Trophoblast cell (in vitro differentiated cells and primary cell): ENCODE data around the gene TEDC1.
A peak's percentile ranks its signal among the peaks of the same experiment; 100 is the strongest.

ENCODE experiments used
- DNase-seq, 2 donors: peaks; one replicate each; pipeline ENCODE4 v3.0.0-alpha.2; 2016
- H2AFZ ChIP-seq: 2 replicates; pipeline ENCODE4 v1.6.1; 2013; ENCODE audit warnings: low read length, moderate library complexity, mild to moderate bottlenecking; ENCODE audit not compliant: insufficient read depth, poor library complexity
- H2AK5ac ChIP-seq: 2 replicates; pipeline ENCODE4 v1.6.1; 2013; ENCODE audit warnings: mild to moderate bottlenecking, low read length
- H2BK120ac ChIP-seq: 2 replicates; pipeline ENCODE4 v1.6.1; 2013; ENCODE audit warnings: low read length, mild to moderate bottlenecking, moderate library complexity; ENCODE audit not compliant: insufficient read depth, poor library complexity
- H2BK12ac ChIP-seq: 2 replicates; pipeline ENCODE4 v1.6.1; 2013; ENCODE audit warnings: mild to moderate bottlenecking, low read length, moderate library complexity
- H2BK5ac ChIP-seq: 2 replicates; pipeline ENCODE4 v1.6.1; 2013; ENCODE audit warnings: low read length, low read depth, moderate library complexity, mild to moderate bottlenecking; ENCODE audit not compliant: poor library complexity
- H3K14ac ChIP-seq: 2 replicates; pipeline ENCODE4 v1.6.1; 2013; ENCODE audit warnings: mild to moderate bottlenecking, low read length
- H3K18ac ChIP-seq: 2 replicates; pipeline ENCODE4 v1.6.1; 2013; ENCODE audit warnings: mild to moderate bottlenecking, low read length
- H3K23ac ChIP-seq: 2 replicates; pipeline ENCODE4 v1.6.1; 2013; ENCODE audit warnings: low read length
- H3K27ac ChIP-seq: 2 replicates; pipeline ENCODE4 v1.5.1; 2013; ENCODE audit warnings: low read depth, mild to moderate bottlenecking, inconsistent platforms, low read length, moderate library complexity
- H3K27me3 ChIP-seq: 2 replicates; pipeline ENCODE4 v1.6.1; 2013; ENCODE audit warnings: inconsistent platforms, mild to moderate bottlenecking, low read length, moderate library complexity; ENCODE audit not compliant: insufficient read depth
- H3K36me3 ChIP-seq, 2 experiments: 1 replicate in 1 of 2; 2 replicates in 1 of 2; pipeline ENCODE4 v1.6.1; 2013; ENCODE audit warnings: low read length in 2 of 2, mild to moderate bottlenecking in 2 of 2, moderate library complexity in 1 of 2; ENCODE audit not compliant: insufficient read depth in 2 of 2, control insufficient read depth in 1 of 2
- H3K4ac ChIP-seq: 2 replicates; pipeline ENCODE4 v1.6.1; 2013; ENCODE audit warnings: low read depth, mild to moderate bottlenecking, low read length, moderate library complexity
- H3K4me1 ChIP-seq, 2 experiments: 1 replicate in 1 of 2; 2 replicates in 1 of 2; pipeline ENCODE4 v1.6.1; 2013; ENCODE audit warnings: low read length in 2 of 2, mild to moderate bottlenecking in 2 of 2, moderate library complexity in 1 of 2; ENCODE audit not compliant: insufficient read depth in 2 of 2, control insufficient read depth in 1 of 2
- H3K4me2 ChIP-seq: 2 replicates; pipeline ENCODE4 v1.6.1; 2013; ENCODE audit warnings: inconsistent platforms, mild to moderate bottlenecking, low read length, moderate library complexity
- H3K4me3 ChIP-seq: 2 replicates; pipeline ENCODE4 v1.5.1; 2013; ENCODE audit warnings: mild to moderate bottlenecking, low read depth, low read length, inconsistent platforms
- H3K79me1 ChIP-seq: one replicate; pipeline ENCODE4 v1.6.1; 2013; ENCODE audit warnings: low read length
- H3K79me2 ChIP-seq: 2 replicates; pipeline ENCODE4 v1.6.1; 2013; ENCODE audit warnings: low read length, mild to moderate bottlenecking; ENCODE audit not compliant: control insufficient read depth, insufficient read depth, poor library complexity
- H3K9ac ChIP-seq: 2 replicates; pipeline ENCODE4 v1.6.1; 2013; ENCODE audit warnings: mild to moderate bottlenecking, low read length
- H3K9me3 ChIP-seq: 2 replicates; pipeline ENCODE4 v1.6.1; 2013; ENCODE audit warnings: low read depth, mild to moderate bottlenecking, control low read depth, inconsistent platforms, low read length; ENCODE audit not compliant: insufficient read depth
- H4K12ac ChIP-seq: 2 replicates; pipeline ENCODE4 v1.6.1; 2013; ENCODE audit warnings: low read depth, mild to moderate bottlenecking, low read length, moderate library complexity
- H4K8ac ChIP-seq: 2 replicates; pipeline ENCODE4 v1.6.1; 2013; ENCODE audit warnings: low read depth, mild to moderate bottlenecking, low read length, moderate library complexity
- H4K91ac ChIP-seq: one replicate; pipeline ENCODE4 v1.6.1; 2013; ENCODE audit warnings: low read depth, mild to moderate bottlenecking, low read length, moderate library complexity
- WGBS: extraction: QIAGEN DNeasy Blood & Tissue Kit; methylation state at CpG from one replicate; pipeline ENCODE4 v1.1.7; 2013; ENCODE audit warnings: missing lambda C conversion rate; ENCODE audit not compliant: insufficient read length, insufficient coverage; ENCODE audit errors: extremely low coverage; 5-methylcytosine and 5-hydroxymethylcytosine counted together

TEDC1 gene

GRCh38 chr14:105492031-105492970, 1.3 kb downstream of the TEDC1 start:
- Histone ChIP-seq H3K18ac (no peak overlapping the region), H3K79me2 (peaks cover 2% of the 10 kb centered on the region), H2BK120ac (no peak overlapping the region), H3K27me3 (peaks cover 8% of the 10 kb centered on the region), H3K4me3 (no peak overlapping the region), H2BK5ac (no peak overlapping the region), H3K36me3 (peaks cover 3 to 4% of the 10 kb centered on the region in 2 experiments), H3K4me1 (peaks cover 12 to 23% of the 10 kb centered on the region in 2 experiments), H3K23ac (no peak overlapping the region), H4K12ac (peak overlapping the region; percentile 22), H3K4ac (no peak overlapping the region), H3K79me1 (peaks cover 7% of the 10 kb centered on the region), H2BK12ac (no peak overlapping the region), H3K14ac (no peak overlapping the region), H2AFZ (no peak overlapping the region), H3K27ac (no peak overlapping the region), H2AK5ac (no peak overlapping the region), H4K91ac (no peak overlapping the region), H3K4me2 (peak overlapping the region; percentile 15), H3K9ac (no peak overlapping the region), H4K8ac (no peak overlapping the region), H3K9me3 (peaks cover 19% of the 10 kb centered on the region)
- no CpG with 5 or more reads among the region's 24 CpGs for WGBS
- no peak for DNase-seq

- peaks cover 21% of the 10 kb centered on the region for H3K9me3 ChIP-seq
- H3K79me2 ChIP-seq, result peaks cover 2% of the 10 kb centered on the region
- no peak overlapping the region for H4K8ac ChIP-seq
- H3K4ac ChIP-seq, result no peak overlapping the region
- H4K12ac ChIP-seq, result no peak overlapping the region
- no peaks in the 10 kb centered on the region for H3K27me3 ChIP-seq
- no peak overlapping the region for H2AK5ac ChIP-seq
- H3K14ac ChIP-seq, result no peak overlapping the region
- no peak overlapping the region for H3K23ac ChIP-seq
- H2BK120ac ChIP-seq, result no peak overlapping the region
- no peak for DNase-seq
- no peak overlapping the region for H3K9ac ChIP-seq
- H3K27ac ChIP-seq, result no peak overlapping the region
- H3K4me1 ChIP-seq, result peaks cover 10 to 16% of the 10 kb centered on the region in 2 experiments
- no peak overlapping the region for H3K4me3 ChIP-seq
- peaks cover 6% of the 10 kb centered on the region for H3K79me1 ChIP-seq
- WGBS, result no CpG with 5 or more reads among the region's 20 CpGs
- no peak overlapping the region for H2BK5ac ChIP-seq
- H3K18ac ChIP-seq, result no peak overlapping the region
- no peak overlapping the region for H2AFZ ChIP-seq
- no peak overlapping the region for H3K4me2 ChIP-seq
- no peak overlapping the region for H2BK12ac ChIP-seq
- H4K91ac ChIP-seq, result no peak overlapping the region
- peaks cover 3 to 6% of the 10 kb centered on the region in 2 experiments for H3K36me3 ChIP-seq
Measured at GRCh38 chr14:105492971-105493871, 2.2 kb downstream of the TEDC1 start.

- Histone ChIP-seq H3K27me3 (no peaks in the 10 kb centered on the region), H3K4ac (no peak overlapping the region), H3K4me2 (no peak overlapping the region), H2BK12ac (no peak overlapping the region), H3K27ac (no peak overlapping the region), H4K12ac (no peak overlapping the region), H3K4me1 (peaks cover 9 to 16% of the 10 kb centered on the region in 2 experiments), H2AK5ac (no peak overlapping the region), H3K9me3 (peaks cover 26% of the 10 kb centered on the region), H2BK120ac (no peak overlapping the region), H2BK5ac (no peak overlapping the region), H3K36me3 (peaks cover 3 to 9% of the 10 kb centered on the region in 2 experiments), H4K8ac (no peak overlapping the region), H3K14ac (no peak overlapping the region), H4K91ac (no peak overlapping the region), H3K18ac (no peak overlapping the region), H2AFZ (no peak overlapping the region), H3K9ac (no peak overlapping the region), H3K79me1 (peaks cover 6% of the 10 kb centered on the region), H3K79me2 (peaks cover 2% of the 10 kb centered on the region), H3K23ac (no peak overlapping the region), H3K4me3 (no peak overlapping the region)
- no peak for DNase-seq
- no CpG with 5 or more reads among the region's 16 CpGs for WGBS
Measured at GRCh38 chr14:105493921-105494605, 3.0 kb downstream of the TEDC1 start.

GRCh38 chr14:105494606-105494929, 3.5 kb downstream of the TEDC1 start:
- no peak overlapping the region for H3K27ac ChIP-seq
- H3K79me2 ChIP-seq, result peaks cover 2% of the 10 kb centered on the region
- no peak overlapping the region for H2BK5ac ChIP-seq
- no CpG with 5 or more reads among the region's 6 CpGs for WGBS
- no peak overlapping the region for H2AK5ac ChIP-seq
- no peak overlapping the region for H3K4me3 ChIP-seq
- H3K23ac ChIP-seq, result no peak overlapping the region
- no peak overlapping the region for H3K9ac ChIP-seq
- no peak overlapping the region for H4K8ac ChIP-seq
- no peak overlapping the region for H3K14ac ChIP-seq
- H2AFZ ChIP-seq, result no peak overlapping the region
- H4K91ac ChIP-seq, result no peak overlapping the region
- no peak overlapping the region for H3K4me2 ChIP-seq
- H3K4me1 ChIP-seq, result peaks cover 5 to 11% of the 10 kb centered on the region in 2 experiments
- no peak overlapping the region for H2BK120ac ChIP-seq
- peaks cover 6% of the 10 kb centered on the region for H3K79me1 ChIP-seq
- peaks cover 3 to 9% of the 10 kb centered on the region in 2 experiments for H3K36me3 ChIP-seq
- no peak overlapping the region for H2BK12ac ChIP-seq
- H3K18ac ChIP-seq, result no peak overlapping the region
- H3K4ac ChIP-seq, result no peak overlapping the region
- H3K9me3 ChIP-seq, result peaks cover 26% of the 10 kb centered on the region
- no peak overlapping the region for H4K12ac ChIP-seq
- no peaks in the 10 kb centered on the region for H3K27me3 ChIP-seq
- no peak for DNase-seq
